T1000 (cell line): ENCODE results near the gene MSRB2.
A peak's percentile ranks its signal among the peaks of the same experiment; 100 is the strongest.
"Not testable (repeated sequence)": the region's sequence is repeated elsewhere in the genome, so short reads cannot be mapped to it uniquely, and the experiment has no call there.

Source experiments
- DNase-seq: peaks from one replicate; lab custom pipeline; 2025; ENCODE audit warnings: mixed read lengths; lab: John Stamatoyannopoulos, UW

The MSRB2 gene

DNA sequence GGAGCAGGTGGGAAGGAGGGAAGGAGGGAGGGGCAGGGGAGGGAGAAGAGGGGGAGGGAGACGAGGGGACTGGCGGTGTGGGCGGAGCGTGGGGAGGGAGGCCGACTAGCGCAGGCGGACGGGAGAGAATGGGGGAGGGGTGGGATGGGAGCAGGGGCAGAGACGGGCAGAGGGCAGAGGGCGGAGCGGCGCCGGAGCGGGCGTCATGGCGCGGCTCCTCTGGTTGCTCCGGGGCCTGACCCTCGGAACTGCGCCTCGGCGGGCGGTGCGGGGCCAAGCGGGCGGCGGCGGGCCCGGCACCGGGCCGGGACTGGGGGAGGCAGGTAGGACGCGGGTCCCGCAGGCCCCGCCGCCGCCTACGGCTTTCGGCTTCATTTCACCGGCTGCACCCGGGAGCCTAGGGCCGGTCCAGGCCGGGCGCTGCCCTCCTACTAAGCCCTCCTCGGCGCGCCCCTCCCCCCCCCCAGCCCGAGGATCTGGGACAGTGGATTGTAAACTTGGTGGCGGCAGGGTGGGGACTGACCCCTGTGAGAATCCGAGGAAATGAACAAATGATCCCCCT, at the start of gene MSRB2:
Gene MSRB2, plus strand, starts transcription at position 176 of the 562 bp plus-strand sequence. Its CDS starts 30 bp downstream, at position 206.
- DNase-seq: peak; percentile 74

DNA sequence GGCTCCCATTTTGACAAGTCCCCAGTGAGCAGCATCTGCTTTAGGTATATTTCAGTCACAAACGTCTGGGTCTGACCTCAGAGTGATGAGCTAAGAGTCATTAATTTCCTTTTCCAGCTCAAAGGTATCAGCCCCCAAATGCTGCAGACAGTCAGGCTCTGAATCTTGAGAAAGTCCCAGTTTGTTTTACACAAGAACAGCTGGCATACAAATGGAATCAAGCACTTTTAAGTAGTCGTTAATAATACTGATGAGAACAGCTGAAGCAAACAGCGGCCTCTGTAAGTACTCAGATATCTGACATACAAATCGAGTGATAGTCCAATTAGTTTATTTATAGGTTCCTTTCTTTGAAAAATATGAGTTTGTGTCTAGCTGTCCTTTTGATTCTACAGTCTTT, 49.4 kb upstream of the MSRB2 start:
- no peak for DNase-seq

- DNase-seq: no peak
These were observed 48.0 kb upstream of the MSRB2 start for GRCh38 chr10:23047201-23048050.

- no peak for DNase-seq
These were observed 47.2 kb upstream of the MSRB2 start for GRCh38 chr10:23048191-23048590.

- DNase-seq: no peak
These were observed 44.1 kb upstream of the MSRB2 start for GRCh38 chr10:23051278-23051677.

DNA sequence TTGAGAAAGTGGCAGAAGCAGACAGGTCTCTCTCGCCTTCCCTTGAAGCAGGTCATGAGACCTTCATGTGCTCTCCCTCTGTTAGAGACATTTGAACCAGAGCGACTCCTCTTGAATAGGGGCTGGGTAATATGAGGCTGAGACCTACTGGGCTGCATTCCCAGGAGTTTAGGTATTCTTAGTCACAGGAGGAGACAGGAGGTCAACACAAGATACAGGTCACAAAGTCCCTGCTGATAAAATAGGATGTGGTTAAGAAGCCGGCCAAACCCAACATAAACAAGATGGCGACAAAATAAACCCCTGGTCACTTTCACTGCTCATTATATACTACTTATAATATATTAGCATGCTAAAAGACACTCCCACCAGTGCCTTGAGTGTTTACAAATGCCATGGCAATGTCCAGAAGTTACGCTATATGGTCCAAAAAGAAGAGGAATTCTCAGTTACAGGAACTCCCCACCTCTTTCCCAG, 43.5 kb upstream of the MSRB2 start:
- DNase-seq: no peak

GRCh38 chr10:23053036-23053435, 42.3 kb upstream of the MSRB2 start:
- no peak for DNase-seq

DNA sequence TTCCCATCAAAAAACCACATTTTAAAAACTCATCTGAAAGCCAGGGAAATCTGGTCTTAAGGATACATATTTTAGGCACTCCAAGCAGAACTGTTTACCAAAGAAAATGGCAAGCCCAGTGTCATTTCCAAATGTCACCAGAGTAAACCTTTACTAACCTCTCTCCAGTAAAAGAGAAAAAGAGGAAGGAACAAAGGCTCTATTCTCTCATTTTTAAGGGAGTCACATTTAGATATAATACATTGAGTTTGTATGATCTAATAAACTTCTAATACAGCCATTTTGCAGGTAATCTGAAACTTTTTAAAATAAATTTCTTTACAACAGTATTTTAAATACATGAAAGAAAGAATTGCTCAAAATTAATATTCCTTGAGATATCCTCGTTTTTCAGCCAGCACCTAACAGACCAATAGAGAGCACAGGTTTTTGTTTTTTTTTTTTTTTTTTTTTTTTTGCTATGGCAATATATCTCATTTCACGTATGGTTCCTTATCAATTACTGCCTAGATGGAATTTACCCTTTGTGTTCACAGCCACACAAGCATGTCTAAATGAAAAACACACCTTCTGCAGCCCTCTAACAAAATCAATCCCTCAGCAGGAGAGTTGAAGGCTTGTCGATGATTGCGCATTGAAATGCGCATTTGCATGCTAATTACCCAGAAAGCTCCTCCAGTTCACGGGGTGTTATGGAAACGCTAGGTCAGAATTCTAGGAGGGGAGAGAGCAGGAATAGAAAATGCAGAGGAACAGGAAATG, 39.8 kb upstream of the MSRB2 start:
- DNase-seq: no peak

DNA sequence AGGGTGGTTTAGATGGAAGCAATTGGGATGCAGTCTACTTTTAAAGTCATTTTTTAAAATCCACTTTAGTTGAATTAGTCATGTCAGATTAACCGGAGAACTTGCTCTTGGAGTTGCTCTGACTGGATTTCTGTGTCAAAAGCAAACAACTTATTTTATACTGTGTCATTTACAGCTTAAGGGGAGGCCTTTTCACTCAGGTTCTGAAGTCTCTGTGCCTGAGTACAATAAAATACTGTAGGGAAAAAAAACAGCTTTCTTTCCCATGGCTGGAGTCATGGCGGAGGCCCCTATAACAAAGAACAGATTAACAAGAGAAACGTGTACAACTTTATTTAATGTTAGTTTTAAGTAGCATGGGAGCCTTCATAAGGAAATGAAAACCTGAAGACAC, 39.2 kb upstream of the MSRB2 start:
- DNase-seq: no peak

- DNase-seq: no peak
These were observed 37.0 kb upstream of the MSRB2 start for GRCh38 chr10:23058366-23058765.

DNA sequence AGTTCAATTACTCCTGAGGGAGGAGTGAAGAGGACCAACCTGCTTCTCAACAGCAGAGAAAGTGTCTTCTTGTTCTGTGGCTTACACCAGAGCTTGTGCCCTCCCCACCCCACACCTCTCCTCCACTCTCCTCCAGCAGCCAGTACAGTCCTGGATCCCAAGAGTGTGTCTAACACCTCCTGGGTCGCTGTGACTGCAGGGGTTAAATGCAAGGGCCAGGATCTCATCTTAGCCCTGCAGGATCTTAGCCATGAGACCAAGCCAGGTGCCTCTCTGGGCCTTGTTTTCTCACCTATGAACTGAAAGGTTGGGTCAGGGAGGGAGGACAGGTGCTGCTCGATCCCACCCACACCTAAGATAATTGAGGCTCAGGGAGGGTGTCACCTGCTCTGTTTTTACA, 34.5 kb upstream of the MSRB2 start:
- no peak for DNase-seq

DNA sequence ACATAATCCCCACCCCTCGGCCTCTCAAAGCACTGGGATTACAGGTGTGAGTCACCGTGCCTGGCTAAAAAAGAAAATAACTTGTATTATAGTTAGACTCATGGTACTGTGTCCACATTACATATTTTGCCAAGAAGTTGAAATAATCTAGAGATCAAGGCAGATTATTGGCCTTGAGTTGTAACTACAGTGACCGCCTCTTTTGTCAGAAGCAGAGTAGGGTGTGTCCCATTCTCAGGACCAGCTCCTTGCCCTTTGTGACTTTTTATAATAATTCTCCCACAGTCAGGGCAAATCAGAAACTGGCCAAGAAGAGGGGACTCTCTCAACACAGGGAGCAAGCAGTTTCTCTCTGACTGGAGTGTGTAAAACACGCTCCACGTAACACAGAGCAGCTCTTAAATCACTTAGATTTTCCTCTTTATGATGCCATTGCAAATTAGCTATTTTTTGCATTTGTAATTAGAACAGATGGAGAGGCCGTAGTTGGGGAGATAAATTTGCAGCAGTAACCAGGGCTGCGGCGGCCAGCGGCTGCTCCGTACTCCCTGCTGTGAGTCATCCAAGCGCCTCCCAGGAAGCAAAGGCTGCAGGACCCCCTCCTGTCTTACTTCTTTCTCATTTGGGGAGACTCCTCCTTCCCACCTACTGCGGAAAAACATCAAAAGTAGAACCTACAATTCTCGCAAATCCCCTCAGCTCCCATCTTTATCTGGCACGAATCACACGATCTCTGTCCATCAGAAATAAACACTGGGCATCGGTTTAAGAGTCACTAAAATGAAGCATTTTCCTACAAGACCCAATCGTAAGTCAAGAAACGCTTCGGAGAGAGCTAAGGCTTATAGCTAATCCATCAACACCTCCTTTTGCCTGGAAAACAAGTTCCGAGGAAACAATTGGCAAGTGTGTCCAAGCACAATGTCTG, 32.1 kb upstream of the MSRB2 start:
- no peak for DNase-seq

- no peak for DNase-seq
These were observed 31.2 kb upstream of the MSRB2 start for GRCh38 chr10:23063973-23064812.

DNA sequence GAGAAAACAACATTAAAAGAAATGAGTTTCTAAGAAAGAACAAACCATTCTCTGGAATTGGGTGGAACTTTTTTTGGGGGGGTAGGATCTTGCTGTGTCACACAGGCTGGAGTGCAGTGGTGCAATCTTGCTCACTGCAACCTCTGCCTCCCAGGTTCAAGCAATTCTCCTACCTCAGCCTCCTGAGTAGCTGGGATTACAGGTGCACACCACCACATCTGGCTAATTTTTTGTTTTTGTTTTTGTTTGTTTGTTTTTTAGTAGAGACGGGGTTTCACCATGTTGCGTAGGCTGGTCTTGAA, 30.6 kb upstream of the MSRB2 start:
- DNase-seq: not testable (repeated sequence)

DNA sequence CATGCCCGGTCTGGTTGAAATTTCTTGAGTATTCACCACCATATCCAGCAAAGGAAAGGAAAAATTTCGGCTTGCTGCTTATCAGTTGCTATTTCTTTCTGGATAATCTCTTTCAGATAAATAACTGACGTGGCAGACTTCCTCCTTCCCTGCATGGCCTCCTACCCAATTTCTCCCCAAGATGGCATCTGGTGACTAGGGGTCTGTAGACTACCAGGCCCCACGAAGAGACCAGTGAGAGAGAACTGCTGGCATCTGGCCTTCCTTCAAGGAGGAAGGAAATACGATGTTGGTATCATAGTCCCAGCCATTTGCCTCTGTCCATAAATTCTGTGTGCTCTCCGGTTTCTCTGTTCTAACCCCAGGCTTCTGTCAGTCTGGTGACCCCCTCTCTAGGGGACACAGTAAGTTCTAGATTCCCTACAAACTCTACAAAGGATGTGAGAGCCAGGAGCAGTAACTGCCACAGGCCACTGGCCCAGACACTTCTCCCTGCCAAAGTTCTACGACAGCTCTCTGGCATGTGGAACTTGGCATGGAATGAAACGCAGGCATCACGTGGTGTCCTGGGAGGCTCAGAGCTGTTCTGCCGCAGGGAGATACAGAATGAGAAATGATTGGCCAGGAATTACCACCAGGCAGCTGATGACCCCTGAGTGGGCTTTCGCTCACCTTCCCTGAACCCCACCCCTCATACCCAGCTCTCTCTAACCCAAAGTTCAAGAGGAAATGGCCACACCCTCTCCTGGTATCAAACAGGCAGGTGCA, 30.0 kb upstream of the MSRB2 start:
- DNase-seq: peak; percentile 36

- no peak for DNase-seq
These were observed 28.0 kb upstream of the MSRB2 start for GRCh38 chr10:23067337-23067736.

DNA sequence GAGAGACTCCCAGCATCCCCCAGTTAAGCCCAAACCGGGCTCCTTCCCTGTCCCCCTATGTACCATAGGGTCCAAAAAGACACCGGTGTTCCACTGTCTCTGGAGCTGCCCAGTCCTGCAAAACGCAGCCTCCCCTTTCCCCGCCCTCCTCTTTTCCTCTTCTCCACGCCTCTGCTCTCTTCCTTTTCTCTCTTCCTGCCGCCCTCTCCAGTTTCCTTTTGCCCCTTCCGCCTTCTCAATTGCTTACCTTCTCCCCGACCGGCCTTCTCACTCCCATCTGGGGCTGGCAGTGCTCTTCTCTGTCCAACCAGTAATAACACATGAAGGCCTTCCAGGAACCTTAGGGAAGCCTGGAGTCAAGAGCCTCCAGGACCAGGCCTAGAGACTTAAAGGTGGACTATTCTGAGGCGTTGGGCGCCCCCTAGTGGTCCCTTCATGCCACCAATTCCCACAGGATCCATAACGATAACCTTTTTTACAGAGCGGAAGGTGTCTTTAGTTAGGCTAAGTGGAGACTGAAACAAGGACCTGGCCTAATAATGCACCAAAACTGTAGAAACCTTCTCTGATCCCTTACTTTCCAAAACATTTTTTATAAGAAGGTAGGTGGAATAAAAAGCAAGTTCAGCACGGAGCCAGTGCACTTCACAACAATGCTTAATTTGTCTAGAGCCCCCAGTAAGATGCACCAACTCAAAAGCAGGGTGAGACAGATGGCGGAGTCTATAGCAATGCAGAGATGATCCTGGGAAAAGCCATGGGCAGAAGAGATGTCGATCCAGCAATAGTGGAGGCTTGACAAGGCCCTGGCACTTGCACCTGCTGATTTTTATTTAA, 27.2 kb upstream of the MSRB2 start:
- peak; percentile 15 for DNase-seq

GRCh38 chr10:23069019-23069815, 26.2 kb upstream of the MSRB2 start:
- DNase-seq: no peak
